CD4-positive, CD25-positive, alpha-beta regulatory T cell (primary cell): ENCODE data around the gene NLGN3. TPM values are rescaled to one million over a fixed set of nuclear protein-coding genes. Genes with fewer than 3 reads are reported as not detected.
A peak's percentile ranks its signal among the peaks of the same experiment; 100 is the strongest.

Experiments used
- ATAC-seq, 2 donors: fragments of 150-1000 bp; cut with Tn5 transposase; one replicate each; pipeline ENCODE4 v1.10.0; 2021; ENCODE audit warnings: low read depth in 2 of 2, moderate number of reproducible peaks in 2 of 2, moderate library complexity in 1 of 2
- DNase-seq, 3 donors: peaks; one replicate each; pipeline versions ENCODE4 v3.0.0 to v3.0.0-alpha.2; 2012 to 2022; ENCODE audit warnings: mixed read lengths in 1 of 3
- H3K27ac ChIP-seq: one replicate; pipeline ENCODE4 v1.7.0; 2013; ENCODE audit warnings: mild to moderate bottlenecking, low read length; ENCODE audit not compliant: insufficient read depth, poor library complexity, severe bottlenecking
- H3K27me3 ChIP-seq: one replicate; pipeline ENCODE4 v1.7.0; 2013; ENCODE audit warnings: low read length; ENCODE audit not compliant: control insufficient read depth, insufficient read depth
- H3K36me3 ChIP-seq: one replicate; pipeline ENCODE4 v1.7.0; 2013; ENCODE audit warnings: mild to moderate bottlenecking, low read length, moderate library complexity; ENCODE audit not compliant: control insufficient read depth, insufficient read depth
- H3K4me1 ChIP-seq: 2 replicates; pipeline ENCODE4 v1.7.0; 2013; ENCODE audit warnings: mild to moderate bottlenecking, low read length; ENCODE audit not compliant: insufficient read depth, control insufficient read depth, poor library complexity, severe bottlenecking
- H3K4me3 ChIP-seq: one replicate; pipeline ENCODE4 v1.7.0; 2013; ENCODE audit warnings: low read depth, mild to moderate bottlenecking, low read length, moderate library complexity
- H3K9me3 ChIP-seq, 2 experiments: 1 replicate in 1 of 2; 2 replicates in 1 of 2; pipeline ENCODE4 v1.7.0; 2013; ENCODE audit warnings: low read length in 2 of 2, mild to moderate bottlenecking in 1 of 2, moderate library complexity in 1 of 2; ENCODE audit not compliant: control insufficient read depth in 2 of 2
- H3K27ac Mint-ChIP-seq, 3 donors: one replicate each; pipeline ENCODE4 v1.8.0; 2020 to 2022; ENCODE audit warnings: mild to moderate bottlenecking in 3 of 3, mixed read lengths in 3 of 3, moderate library complexity in 2 of 3
- H3K27me3 Mint-ChIP-seq: one replicate; pipeline ENCODE4 v1.8.0; 2022; ENCODE audit warnings: mild to moderate bottlenecking, mixed read lengths
- H3K36me3 Mint-ChIP-seq: one replicate; pipeline ENCODE4 v1.8.0; 2020; ENCODE audit warnings: mixed read lengths
- H3K4me1 Mint-ChIP-seq, 4 donors: one replicate each; pipeline ENCODE4 v1.8.0; 2020 to 2022; ENCODE audit warnings: mixed read lengths in 4 of 4, mild to moderate bottlenecking in 1 of 4
- H3K4me3 Mint-ChIP-seq, 4 donors: one replicate each; pipeline ENCODE4 v1.8.0; 2020 to 2022; ENCODE audit warnings: mild to moderate bottlenecking in 4 of 4, mixed read lengths in 4 of 4, moderate library complexity in 3 of 4
- H3K9me3 Mint-ChIP-seq, 7 donors: one replicate each; pipeline ENCODE4 v1.8.0; 2020 to 2022; ENCODE audit warnings: mixed read lengths in 7 of 7, mild to moderate bottlenecking in 3 of 7, moderate library complexity in 2 of 7
- polyA plus RNA-seq, 4 donors: library from polyadenylated mRNA; unstranded; fragments of 300-500 nt; fragmentation: Illumina TruSeq; gene quantifications; one replicate each; pipeline ENCODE4 v1.2.3, GENCODE V29; 2021
- total RNA-seq: library from RNA; stranded (reverse); gene quantifications from one replicate; pipeline ENCODE4 v1.2.3, GENCODE V29; 2022

The NLGN3 gene
- total and polyA plus RNA-seq, 5 donors from 2014 or later, result 0.05 to 4.4 TPM; not detected in 3

DNA sequence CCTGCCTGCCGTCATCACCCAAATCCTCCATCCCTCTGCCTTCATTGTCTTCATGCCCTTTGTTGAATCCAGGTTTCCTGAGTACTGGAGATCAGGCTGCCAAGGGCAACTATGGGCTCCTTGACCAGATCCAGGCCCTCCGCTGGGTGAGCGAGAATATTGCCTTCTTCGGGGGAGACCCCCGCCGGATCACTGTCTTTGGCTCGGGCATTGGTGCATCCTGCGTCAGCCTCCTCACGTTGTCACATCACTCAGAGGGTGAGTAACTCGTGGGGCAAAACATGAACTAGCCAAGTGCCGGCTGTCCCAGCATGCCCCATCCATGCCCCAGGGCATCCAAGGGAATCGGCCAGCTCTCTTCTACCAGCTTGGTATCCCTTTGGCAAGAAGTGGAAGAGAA lies 19.4 kb downstream of the NLGN3 start:
- Histone ChIP-seq H3K36me3 (peaks cover 4% of the 10 kb centered on the region), H3K4me3 (no peak overlapping the region), H3K4me1 (peaks cover 6% of the 10 kb centered on the region), H3K9me3 (no peaks in the 10 kb centered on the region), H3K27me3 (no peaks in the 10 kb centered on the region), H3K27ac (no peak overlapping the region)
- Mint-ChIP-seq H3K4me3 (no peak overlapping the region), H3K9me3 (no peaks in the 10 kb centered on the region), H3K27me3 (no peaks in the 10 kb centered on the region), H3K36me3 (peaks cover 6% of the 10 kb centered on the region), H3K27ac (no peak overlapping the region), H3K4me1 (peaks cover 0 to 11% (median 4%) of the 10 kb centered on the region in 4 donors)
- no peak for DNase-seq
- ATAC-seq, result no peak

GRCh38 chrX:71166461-71166860 lies 21.8 kb downstream of the NLGN3 start:
- no peak overlapping the region for H3K27ac Mint-ChIP-seq
- H3K4me3 Mint-ChIP-seq, result no peak overlapping the region
- Histone ChIP-seq H3K4me3 (no peak overlapping the region), H3K27me3 (no peaks in the 10 kb centered on the region), H3K4me1 (no peaks in the 10 kb centered on the region), H3K9me3 (no peaks in the 10 kb centered on the region), H3K36me3 (peaks cover 4% of the 10 kb centered on the region), H3K27ac (no peak overlapping the region)
- DNase-seq, result no peak
- no peaks in the 10 kb centered on the region for H3K27me3 Mint-ChIP-seq
- no peaks in the 10 kb centered on the region for H3K9me3 Mint-ChIP-seq
- H3K4me1 Mint-ChIP-seq, result peaks cover 0 to 9% (median 3%) of the 10 kb centered on the region in 4 donors
- peaks cover 6% of the 10 kb centered on the region for H3K36me3 Mint-ChIP-seq
- no peak for ATAC-seq

DNA sequence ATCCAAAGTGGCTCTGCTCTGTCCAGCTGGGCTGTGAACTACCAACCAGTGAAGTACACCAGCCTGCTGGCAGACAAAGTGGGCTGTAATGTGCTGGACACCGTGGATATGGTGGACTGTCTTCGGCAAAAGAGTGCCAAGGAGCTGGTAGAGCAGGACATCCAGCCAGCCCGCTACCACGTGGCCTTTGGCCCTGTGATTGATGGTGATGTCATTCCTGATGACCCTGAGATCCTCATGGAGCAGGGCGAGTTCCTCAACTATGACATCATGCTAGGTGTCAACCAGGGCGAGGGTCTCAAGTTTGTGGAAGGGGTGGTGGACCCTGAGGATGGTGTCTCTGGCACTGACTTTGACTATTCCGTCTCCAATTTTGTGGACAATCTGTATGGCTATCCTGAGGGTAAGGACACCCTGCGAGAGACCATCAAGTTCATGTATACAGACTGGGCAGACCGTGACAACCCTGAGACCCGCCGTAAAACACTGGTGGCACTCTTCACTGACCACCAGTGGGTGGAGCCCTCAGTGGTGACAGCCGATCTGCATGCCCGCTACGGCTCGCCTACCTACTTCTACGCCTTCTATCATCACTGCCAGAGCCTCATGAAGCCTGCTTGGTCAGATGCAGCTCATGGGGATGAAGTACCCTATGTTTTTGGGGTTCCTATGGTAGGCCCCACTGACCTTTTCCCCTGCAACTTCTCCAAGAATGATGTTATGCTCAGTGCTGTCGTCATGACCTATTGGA lies 22.6 kb downstream of the NLGN3 start:
- Histone ChIP-seq H3K4me3 (no peak overlapping the region), H3K4me1 (no peaks in the 10 kb centered on the region), H3K27ac (no peak overlapping the region), H3K9me3 (no peaks in the 10 kb centered on the region), H3K36me3 (peaks cover 4% of the 10 kb centered on the region), H3K27me3 (no peaks in the 10 kb centered on the region)
- ATAC-seq, result no peak
- H3K4me1 Mint-ChIP-seq, result peaks cover 0 to 11% (median 4%) of the 10 kb centered on the region in 4 donors
- H3K4me3 Mint-ChIP-seq, result no peak overlapping the region
- H3K27me3 Mint-ChIP-seq, result no peaks in the 10 kb centered on the region
- DNase-seq, result no peak
- peaks cover 3% of the 10 kb centered on the region for H3K36me3 Mint-ChIP-seq
- H3K27ac Mint-ChIP-seq, result no peak overlapping the region
- no peaks in the 10 kb centered on the region for H3K9me3 Mint-ChIP-seq

GRCh38 chrX:71168134-71168533 lies 23.5 kb downstream of the NLGN3 start:
- no peak overlapping the region for H3K27ac Mint-ChIP-seq
- Histone ChIP-seq H3K9me3 (no peaks in the 10 kb centered on the region), H3K4me1 (no peaks in the 10 kb centered on the region), H3K36me3 (no peaks in the 10 kb centered on the region), H3K4me3 (no peak overlapping the region), H3K27me3 (no peaks in the 10 kb centered on the region), H3K27ac (no peak overlapping the region)
- no peaks in the 10 kb centered on the region for H3K9me3 Mint-ChIP-seq
- no peak for DNase-seq
- H3K36me3 Mint-ChIP-seq, result peaks cover 3% of the 10 kb centered on the region
- ATAC-seq, result no peak
- H3K27me3 Mint-ChIP-seq, result no peaks in the 10 kb centered on the region
- H3K4me3 Mint-ChIP-seq, result no peak overlapping the region
- H3K4me1 Mint-ChIP-seq, result peaks cover 0 to 11% (median 4%) of the 10 kb centered on the region in 4 donors

GRCh38 chrX:71169586-71169985 lies 24.9 kb downstream of the NLGN3 start:
- H3K27ac ChIP-seq, result no peak overlapping the region
- ATAC-seq (no peak), DNase-seq (no peak)
- H3K4me3 ChIP-seq, result no peak overlapping the region
- H3K9me3 ChIP-seq, result no peaks in the 10 kb centered on the region
- no peaks in the 10 kb centered on the region for H3K9me3 Mint-ChIP-seq
- no peaks in the 10 kb centered on the region for H3K36me3 ChIP-seq
- no peaks in the 10 kb centered on the region for H3K4me1 ChIP-seq
- peaks cover under 1 to 11% (median 7%) of the 10 kb centered on the region in 4 donors for H3K4me1 Mint-ChIP-seq
- H3K27ac Mint-ChIP-seq, result peak overlapping the region in 1 of 3 donors; percentile 78
- no peak overlapping the region for H3K4me3 Mint-ChIP-seq
- H3K27me3 Mint-ChIP-seq, result no peaks in the 10 kb centered on the region
- H3K27me3 ChIP-seq, result no peaks in the 10 kb centered on the region
- peaks cover 7% of the 10 kb centered on the region for H3K36me3 Mint-ChIP-seq

DNA sequence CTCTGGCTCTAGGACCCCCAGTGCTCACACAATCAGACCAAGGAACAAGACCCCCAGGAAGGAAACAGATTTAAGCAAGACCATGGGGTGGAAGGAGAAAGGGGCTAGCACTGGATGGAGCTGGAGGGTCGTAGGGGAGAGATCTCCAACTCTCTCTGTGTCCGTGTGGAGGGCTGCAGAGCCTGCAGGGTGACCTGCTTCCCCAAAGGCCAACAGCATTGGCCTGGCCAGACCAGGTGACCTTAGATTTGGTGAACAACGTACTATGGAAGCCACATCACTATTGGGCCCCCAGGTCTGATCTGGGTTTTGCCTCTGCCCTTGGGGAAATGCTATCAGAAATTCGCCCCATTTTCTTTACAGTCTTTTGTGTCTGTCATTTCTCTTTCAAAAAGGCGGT lies 26.0 kb downstream of the NLGN3 start:
- Mint-ChIP-seq H3K36me3 (peaks cover 10% of the 10 kb centered on the region), H3K4me1 (peaks cover 4 to 11% (median 7%) of the 10 kb centered on the region in 4 donors), H3K4me3 (no peak overlapping the region), H3K27me3 (no peaks in the 10 kb centered on the region), H3K9me3 (no peaks in the 10 kb centered on the region), H3K27ac (no peak overlapping the region)
- no peak for ATAC-seq
- H3K4me3 ChIP-seq, result no peak overlapping the region
- no peaks in the 10 kb centered on the region for H3K27me3 ChIP-seq
- no peaks in the 10 kb centered on the region for H3K4me1 ChIP-seq
- DNase-seq, result no peak
- H3K27ac ChIP-seq, result no peak overlapping the region
- no peaks in the 10 kb centered on the region for H3K9me3 ChIP-seq
- no peaks in the 10 kb centered on the region for H3K36me3 ChIP-seq

- Histone ChIP-seq H3K27me3 (no peaks in the 10 kb centered on the region), H3K4me3 (no peak overlapping the region), H3K27ac (no peak overlapping the region), H3K4me1 (no peaks in the 10 kb centered on the region), H3K36me3 (no peaks in the 10 kb centered on the region), H3K9me3 (no peaks in the 10 kb centered on the region)
- Mint-ChIP-seq H3K27me3 (no peaks in the 10 kb centered on the region), H3K27ac (peak overlapping the region in 2 of 3 donors; percentile 33 to 86), H3K4me3 (no peak overlapping the region), H3K36me3 (peaks cover 10% of the 10 kb centered on the region), H3K9me3 (no peaks in the 10 kb centered on the region), H3K4me1 (peaks cover 4 to 11% (median 7%) of the 10 kb centered on the region in 4 donors)
- DNase-seq, result no peak
- no peak for ATAC-seq
Observed at GRCh38 chrX:71171110-71171801, 26.6 kb downstream of the NLGN3 start.
